Activated CD4-positive, alpha-beta memory T cell treated with anti-CD3 and anti-CD28 coated beads, Interleukin-2, amount 10 ng/mL, durations not matched to agents 7 days and 5 days (primary cell): ENCODE results near the gene PIH1D1. TPM values are rescaled to one million over a fixed set of nuclear protein-coding genes. Genes with fewer than 3 reads are reported as not detected.

Source experiments
- CTCF ChIA-PET: fragments of 350-600 bp; sonication (Branson Sonifier 250); formaldehyde crosslinking; loops from one replicate; lab custom pipeline; 2021; ENCODE audit warnings: antibody characterized with exemption, inconsistent platforms; lab: Charles Lee
- POLR2A ChIA-PET: fragments of 350-600 bp; sonication (Branson Sonifier 250); formaldehyde crosslinking; loops from one replicate; lab custom pipeline; 2021; ENCODE audit warnings: antibody characterized with exemption; lab: Charles Lee
- DNase-seq: peaks from one replicate; pipeline ENCODE4 v3.0.0-alpha.2; 2020
- H3K27ac Mint-ChIP-seq: one replicate; pipeline ENCODE4 v1.8.0; 2021; ENCODE audit warnings: mild to moderate bottlenecking, mixed read lengths
- H3K27me3 Mint-ChIP-seq: one replicate; pipeline ENCODE4 v1.8.0; 2021; ENCODE audit warnings: mixed read lengths
- H3K36me3 Mint-ChIP-seq: one replicate; pipeline ENCODE4 v1.8.0; 2021; ENCODE audit warnings: low read depth, mixed read lengths
- H3K4me1 Mint-ChIP-seq: one replicate; pipeline ENCODE4 v1.8.0; 2021; ENCODE audit warnings: mixed read lengths
- H3K4me3 Mint-ChIP-seq: one replicate; pipeline ENCODE4 v1.8.0; 2021; ENCODE audit warnings: mild to moderate bottlenecking, mixed read lengths
- H3K9me3 Mint-ChIP-seq: one replicate; pipeline ENCODE4 v1.8.0; 2021; ENCODE audit warnings: mixed read lengths
- total RNA-seq, 2 experiments: library from RNA; stranded (reverse); gene quantifications; one replicate each; pipeline ENCODE4 v1.2.3, GENCODE V29; 2021

The PIH1D1 gene
- total RNA-seq, 2 experiments from 2014 or later = 168 to 170 TPM

- no peaks in the 10 kb centered on the region for H3K36me3 Mint-ChIP-seq
- ChIA-PET POLR2A (interaction anchor here (1.0 to 1.8 kb wide), 3 partner anchors 13 to 50 kb away, joined by 4 to 6 read pairs (median 4); partner anchors contain the start of gene SLC17A7), CTCF (interaction anchor here (1.0 to 1.8 kb wide), 4 partner anchors 11 to 51 kb away, joined by 3 to 11 read pairs (median 4); no protein-coding TSS in a partner anchor)
- H3K9me3 Mint-ChIP-seq = no peaks in the 10 kb centered on the region
- H3K27ac Mint-ChIP-seq = peak overlapping the region; percentile 13
- peak overlapping the region; percentile 71 for H3K4me3 Mint-ChIP-seq
- DNase-seq = peak; percentile 81
- H3K4me1 Mint-ChIP-seq = peaks cover 44% of the 10 kb centered on the region
- peaks cover 91% of the 10 kb centered on the region for H3K27me3 Mint-ChIP-seq
Measured at GRCh38 chr19:49422407-49423070, 29.1 kb downstream of the PIH1D1 start.

DNA sequence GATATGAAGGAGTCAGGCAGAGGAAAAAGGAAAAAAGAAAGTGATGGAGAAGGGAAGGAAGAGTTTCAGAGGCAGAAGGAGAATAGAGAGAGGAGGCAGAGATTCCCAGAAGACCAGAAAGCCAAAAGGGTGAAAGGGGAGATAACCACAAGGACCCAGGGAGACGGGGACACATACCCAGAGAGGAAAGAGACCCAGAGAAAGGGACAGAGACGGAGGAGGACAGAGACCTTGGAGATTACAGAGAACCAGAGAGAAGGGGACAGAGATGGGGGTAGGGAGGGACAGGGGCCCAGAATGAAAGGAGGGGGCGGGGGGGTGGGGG lies 29.8 kb downstream of the PIH1D1 start:
- H3K36me3 Mint-ChIP-seq = no peaks in the 10 kb centered on the region
- no peak for DNase-seq
- peaks cover 38% of the 10 kb centered on the region for H3K4me1 Mint-ChIP-seq
- ChIA-PET CTCF (interaction anchor here (1.0 to 1.8 kb wide), 4 partner anchors 10 to 52 kb away, joined by 3 to 11 read pairs (median 4); no protein-coding TSS in a partner anchor), POLR2A (interaction anchor here (1.0 to 1.8 kb wide), 3 partner anchors 12 to 51 kb away, joined by 4 to 6 read pairs (median 4); partner anchors contain the start of gene SLC17A7)
- H3K27me3 Mint-ChIP-seq = peaks cover 90% of the 10 kb centered on the region
- no peaks in the 10 kb centered on the region for H3K9me3 Mint-ChIP-seq
- no peak overlapping the region for H3K27ac Mint-ChIP-seq
- H3K4me3 Mint-ChIP-seq = peak overlapping the region; percentile 41

- peak; percentile 62 for DNase-seq
- POLR2A ChIA-PET = interaction anchor here (1.4 to 4.4 kb wide), 3 partner anchors 12 to 52 kb away, joined by 4 to 18 read pairs (median 6); no protein-coding TSS in a partner anchor
- Mint-ChIP-seq H3K36me3 (no peaks in the 10 kb centered on the region), H3K4me3 (peak overlapping the region; percentile 41), H3K27ac (no peak overlapping the region), H3K27me3 (peaks cover 87% of the 10 kb centered on the region), H3K4me1 (peaks cover 34% of the 10 kb centered on the region), H3K9me3 (no peaks in the 10 kb centered on the region)
- CTCF ChIA-PET = interaction anchor here (1.2 to 1.8 kb wide), 2 partner anchors 9 to 29 kb away, joined by 6 to 11 read pairs; no protein-coding TSS in a partner anchor
Measured at GRCh38 chr19:49421039-49421877, 30.4 kb downstream of the PIH1D1 start.

DNA sequence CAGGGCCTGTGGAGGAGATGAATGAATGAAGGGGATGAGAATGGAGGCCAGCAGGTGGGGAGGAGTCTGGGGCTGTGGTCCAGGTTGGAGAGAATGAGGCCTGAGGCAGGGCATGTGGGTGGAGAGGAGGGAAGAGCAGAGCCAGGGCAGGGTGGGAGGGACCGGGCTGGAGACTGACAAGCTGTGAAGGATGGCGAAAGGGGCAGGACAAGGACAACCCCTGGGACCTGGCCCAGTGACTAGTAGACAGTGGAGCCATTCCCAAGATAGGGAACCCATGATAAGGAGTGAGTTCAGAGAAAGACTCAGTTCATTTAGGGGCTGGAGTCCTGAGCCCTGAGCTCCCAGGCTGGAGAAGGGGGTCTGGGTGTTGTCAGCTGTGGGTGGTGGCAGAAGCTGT lies 31.4 kb downstream of the PIH1D1 start:
- Mint-ChIP-seq H3K9me3 (no peaks in the 10 kb centered on the region), H3K4me3 (no peak overlapping the region), H3K27ac (no peak overlapping the region), H3K27me3 (peaks cover 80% of the 10 kb centered on the region), H3K36me3 (no peaks in the 10 kb centered on the region), H3K4me1 (peaks cover 34% of the 10 kb centered on the region)
- POLR2A ChIA-PET = interaction anchor here (1.1 to 4.4 kb wide), 2 partner anchors 11 to 68 kb away, joined by 3 to 18 read pairs; partner anchors contain the start of gene RPL13A
- CTCF ChIA-PET = no interaction called here
- no peak for DNase-seq

DNA sequence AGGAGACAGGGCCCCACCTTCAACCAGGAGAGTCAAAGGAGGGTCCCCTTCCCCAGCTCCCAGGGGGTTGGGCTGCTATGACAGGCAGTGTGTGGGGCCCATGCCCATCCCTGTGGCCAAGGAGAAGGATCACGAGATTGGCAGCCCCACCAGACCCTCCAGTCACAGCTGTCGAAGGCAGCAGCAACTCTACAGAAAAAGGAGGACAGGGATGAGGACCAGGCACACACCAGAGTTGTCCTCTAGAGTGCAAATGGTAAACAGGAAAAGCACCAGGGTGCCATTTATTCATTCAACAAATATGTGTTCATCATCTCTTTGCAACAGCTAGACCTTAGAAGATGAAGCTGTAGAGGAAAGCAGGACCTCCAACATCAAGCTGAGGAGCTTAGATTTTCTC lies 32.4 kb downstream of the PIH1D1 start:
- H3K27me3 Mint-ChIP-seq = peaks cover 72% of the 10 kb centered on the region
- H3K4me1 Mint-ChIP-seq = peaks cover 32% of the 10 kb centered on the region
- no peaks in the 10 kb centered on the region for H3K36me3 Mint-ChIP-seq
- H3K4me3 Mint-ChIP-seq = no peak overlapping the region
- DNase-seq = no peak
- H3K9me3 Mint-ChIP-seq = no peaks in the 10 kb centered on the region
- no peak overlapping the region for H3K27ac Mint-ChIP-seq
- CTCF ChIA-PET = interaction anchor here (0.9 to 1.6 kb wide), 2 partner anchors 8 to 27 kb away, joined by 4 to 6 read pairs; no protein-coding TSS in a partner anchor
- POLR2A ChIA-PET = interaction anchor here (1.1 to 4.4 kb wide), 2 partner anchors 10 to 69 kb away, joined by 3 to 18 read pairs; partner anchors contain the start of gene RPL13A

GRCh38 chr19:49418511-49418910 lies 33.1 kb downstream of the PIH1D1 start:
- CTCF ChIA-PET = interaction anchor here (0.5 to 1.6 kb wide), 3 partner anchors 7 to 27 kb away, joined by 3 to 6 read pairs (median 4); no protein-coding TSS in a partner anchor
- Mint-ChIP-seq H3K4me1 (peaks cover 26% of the 10 kb centered on the region), H3K27me3 (peaks cover 65% of the 10 kb centered on the region), H3K9me3 (no peaks in the 10 kb centered on the region), H3K27ac (no peak overlapping the region), H3K36me3 (no peaks in the 10 kb centered on the region), H3K4me3 (no peak overlapping the region)
- DNase-seq = no peak
- POLR2A ChIA-PET = interaction anchor here (4.4 kb wide), 1 partner anchor 10 kb away, joined by 18 read pairs; no protein-coding TSS in a partner anchor

GRCh38 chr19:49417088-49417487 lies 34.5 kb downstream of the PIH1D1 start:
- Mint-ChIP-seq H3K27ac (no peak overlapping the region), H3K36me3 (no peaks in the 10 kb centered on the region), H3K9me3 (no peaks in the 10 kb centered on the region), H3K27me3 (peaks cover 55% of the 10 kb centered on the region), H3K4me3 (no peak overlapping the region), H3K4me1 (peaks cover 21% of the 10 kb centered on the region)
- POLR2A ChIA-PET = interaction anchor here (0.6 to 4.4 kb wide), 4 partner anchors 8 to 53 kb away, joined by 3 to 18 read pairs (median 4); no protein-coding TSS in a partner anchor
- CTCF ChIA-PET = no interaction called here
- DNase-seq = no peak

GRCh38 chr19:49415810-49416200 lies 35.8 kb downstream of the PIH1D1 start:
- Mint-ChIP-seq H3K4me1 (peaks cover 23% of the 10 kb centered on the region), H3K36me3 (no peaks in the 10 kb centered on the region), H3K27me3 (peaks cover 42% of the 10 kb centered on the region), H3K4me3 (no peak overlapping the region), H3K9me3 (no peaks in the 10 kb centered on the region), H3K27ac (no peak overlapping the region)
- POLR2A ChIA-PET = no interaction called here
- CTCF ChIA-PET = no interaction called here
- DNase-seq = no peak

- Mint-ChIP-seq H3K4me3 (no peak overlapping the region), H3K27ac (no peak overlapping the region), H3K27me3 (peaks cover 37% of the 10 kb centered on the region), H3K9me3 (no peaks in the 10 kb centered on the region), H3K36me3 (no peaks in the 10 kb centered on the region), H3K4me1 (peaks cover 23% of the 10 kb centered on the region)
- ChIA-PET CTCF (interaction anchor here (0.6 kb wide), 1 partner anchor 28 kb away, joined by 3 read pairs; no protein-coding TSS in a partner anchor), POLR2A (no interaction called here)
- DNase-seq = no peak
Measured at GRCh38 chr19:49415102-49415809, 36.4 kb downstream of the PIH1D1 start.

DNA sequence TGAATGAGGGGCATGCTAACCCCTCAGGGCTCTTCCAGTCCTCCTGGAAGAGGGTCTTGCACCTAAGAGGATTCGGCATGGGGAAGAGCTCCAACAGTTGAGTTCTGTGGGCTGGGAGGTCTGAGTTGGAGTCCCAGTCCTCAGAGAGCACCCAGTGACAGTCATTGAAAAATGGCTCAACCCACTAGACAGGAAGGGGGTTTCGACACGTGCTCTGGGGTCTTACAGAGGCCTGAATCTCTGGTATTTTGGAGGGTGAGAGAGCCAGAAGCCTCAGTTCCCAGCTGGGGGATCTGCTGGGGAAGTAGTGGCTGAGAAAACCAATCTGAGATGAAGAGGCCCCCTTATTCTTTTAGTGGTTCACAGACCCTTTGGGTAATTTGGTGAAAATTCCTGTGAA lies 37.4 kb downstream of the PIH1D1 start:
- Mint-ChIP-seq H3K9me3 (no peaks in the 10 kb centered on the region), H3K27ac (no peak overlapping the region), H3K27me3 (peaks cover 27% of the 10 kb centered on the region), H3K36me3 (no peaks in the 10 kb centered on the region), H3K4me1 (peaks cover 31% of the 10 kb centered on the region), H3K4me3 (no peak overlapping the region)
- no peak for DNase-seq
- ChIA-PET POLR2A (interaction anchor here (1.4 kb wide), 1 partner anchor 22 kb away, joined by 4 read pairs; no protein-coding TSS in a partner anchor), CTCF (no interaction called here)

DNA sequence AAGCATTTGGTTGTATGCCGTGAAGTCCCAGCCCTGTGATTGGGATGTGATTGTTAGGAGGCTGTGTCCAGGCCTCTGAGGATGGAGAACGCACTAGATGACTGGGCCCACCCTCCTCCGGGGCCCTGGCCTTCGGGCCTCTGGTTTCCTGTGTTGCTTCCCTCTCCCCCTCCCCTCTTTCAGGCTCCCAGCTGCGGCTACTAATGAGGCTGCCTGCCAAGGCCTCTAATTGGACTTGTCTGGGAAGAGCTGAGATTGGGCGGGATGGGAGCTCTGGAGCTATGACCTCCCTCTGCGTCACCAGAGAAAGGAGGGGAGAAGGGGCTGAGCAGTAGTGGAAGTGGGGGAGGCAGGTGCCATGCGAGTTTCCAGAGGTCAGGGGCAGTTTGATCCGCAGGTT lies 38.3 kb downstream of the PIH1D1 start:
- H3K9me3 Mint-ChIP-seq = no peaks in the 10 kb centered on the region
- ChIA-PET POLR2A (interaction anchor here (1.4 kb wide), 1 partner anchor 22 kb away, joined by 4 read pairs; no protein-coding TSS in a partner anchor), CTCF (no interaction called here)
- no peak overlapping the region for H3K4me3 Mint-ChIP-seq
- peaks cover 18% of the 10 kb centered on the region for H3K27me3 Mint-ChIP-seq
- DNase-seq = no peak
- no peaks in the 10 kb centered on the region for H3K36me3 Mint-ChIP-seq
- H3K27ac Mint-ChIP-seq = no peak overlapping the region
- H3K4me1 Mint-ChIP-seq = peaks cover 41% of the 10 kb centered on the region
